Activated naive CD8-positive, alpha-beta T cell treated with anti-CD3 and anti-CD28 coated beads, Interleukin-2, amount 10 ng/mL, durations not matched to agents 7 days and 5 days (primary cell): Measurements from ENCODE around the gene ANXA3. TPM values are rescaled to one million over a fixed set of nuclear protein-coding genes. Genes with fewer than 3 reads are reported as not detected.
"Not testable (repeated sequence)": the region's sequence is repeated elsewhere in the genome, so short reads cannot be mapped to it uniquely, and the experiment has no call there.

Source experiments
- ATAC-seq: fragments of 150-1000 bp; cut with Tn5 transposase; one replicate; pipeline ENCODE4 v1.10.0; 2021; ENCODE audit warnings: low read depth, moderate library complexity
- POLR2A ChIA-PET: fragments of 350-600 bp; sonication (Branson Sonifier 250); formaldehyde crosslinking; loops from one replicate; lab custom pipeline; 2021; ENCODE audit warnings: antibody characterized with exemption; lab: Charles Lee
- DNase-seq: peaks from one replicate; pipeline ENCODE4 v3.0.0; 2021
- H3K27ac Mint-ChIP-seq: one replicate; pipeline ENCODE4 v1.8.0; 2022; ENCODE audit warnings: mild to moderate bottlenecking, mixed read lengths
- H3K27me3 Mint-ChIP-seq: one replicate; pipeline ENCODE4 v1.8.0; 2022; ENCODE audit warnings: mild to moderate bottlenecking, moderate library complexity, mixed read lengths
- H3K36me3 Mint-ChIP-seq: one replicate; pipeline ENCODE4 v1.8.0; 2021; ENCODE audit warnings: mild to moderate bottlenecking, mixed read lengths
- H3K4me1 Mint-ChIP-seq: one replicate; pipeline ENCODE4 v1.8.0; 2021; ENCODE audit warnings: mixed read lengths
- H3K4me3 Mint-ChIP-seq: one replicate; pipeline ENCODE4 v1.8.0; 2022; ENCODE audit warnings: mild to moderate bottlenecking, moderate library complexity, mixed read lengths
- H3K9me3 Mint-ChIP-seq: one replicate; pipeline ENCODE4 v1.8.0; 2021; ENCODE audit warnings: mixed read lengths
- total RNA-seq, 2 experiments: library from RNA; stranded (reverse); gene quantifications; one replicate each; pipeline ENCODE4 v1.2.3, GENCODE V29; 2021

The ANXA3 gene
- total RNA-seq: 1 to 10 TPM; 5.1 to 5.6 TPM

GRCh38 chr4:78551420-78552351 lies at the start of gene ANXA3:
Gene ANXA3, plus strand, starts transcription at chr4:78551770. Its CDS starts 2,704 bp downstream, at chr4:78554474.
- peaks cover 4% of the 10 kb centered on the region for H3K9me3 Mint-ChIP-seq
- H3K27me3 Mint-ChIP-seq: peaks cover 18% of the 10 kb centered on the region
- H3K4me1 Mint-ChIP-seq: peaks cover 21% of the 10 kb centered on the region
- H3K36me3 Mint-ChIP-seq: peaks cover 17% of the 10 kb centered on the region
- ATAC-seq: peak; percentile 70
- peak within 1 kb of the TSS; percentile 90 for H3K4me3 Mint-ChIP-seq
- POLR2A ChIA-PET: no interaction called here
- DNase-seq: peak; percentile 61
- peak within 1 kb of the TSS; percentile 85 for H3K27ac Mint-ChIP-seq

- H3K9me3 Mint-ChIP-seq, H3K4me3 Mint-ChIP-seq, POLR2A ChIA-PET, ATAC-seq, DNase-seq, H3K27ac Mint-ChIP-seq, H3K4me1 Mint-ChIP-seq, H3K36me3 Mint-ChIP-seq: not testable (repeated sequence)
- peaks cover 10% of the 10 kb centered on the region for H3K27me3 Mint-ChIP-seq
Measured at GRCh38 chr4:78506260-78506659, 45.3 kb upstream of the ANXA3 start.

- no peak overlapping the region for H3K27ac Mint-ChIP-seq
- H3K27me3 Mint-ChIP-seq: peaks cover 8% of the 10 kb centered on the region
- DNase-seq (no peak), ATAC-seq (no peak)
- H3K36me3 Mint-ChIP-seq: no peaks in the 10 kb centered on the region
- H3K4me3 Mint-ChIP-seq: no peak overlapping the region
- POLR2A ChIA-PET: no interaction called here
- H3K4me1 Mint-ChIP-seq: no peaks in the 10 kb centered on the region
- no peaks in the 10 kb centered on the region for H3K9me3 Mint-ChIP-seq
Measured at GRCh38 chr4:78509043-78509442, 42.5 kb upstream of the ANXA3 start.

- Mint-ChIP-seq H3K27ac (no peak overlapping the region), H3K36me3 (no peaks in the 10 kb centered on the region), H3K27me3 (peaks cover 5% of the 10 kb centered on the region), H3K4me1 (no peaks in the 10 kb centered on the region), H3K9me3 (no peaks in the 10 kb centered on the region), H3K4me3 (no peak overlapping the region)
- ATAC-seq (no peak), DNase-seq (no peak)
- POLR2A ChIA-PET: no interaction called here
Measured at GRCh38 chr4:78510108-78510507, 41.5 kb upstream of the ANXA3 start.

GRCh38 chr4:78510681-78511080 lies 40.9 kb upstream of the ANXA3 start:
- H3K36me3 Mint-ChIP-seq: no peaks in the 10 kb centered on the region
- no peaks in the 10 kb centered on the region for H3K9me3 Mint-ChIP-seq
- H3K4me1 Mint-ChIP-seq: no peaks in the 10 kb centered on the region

GRCh38 chr4:78512357-78512920 lies 39.1 kb upstream of the ANXA3 start:
- H3K9me3 Mint-ChIP-seq: no peaks in the 10 kb centered on the region
- no peaks in the 10 kb centered on the region for H3K36me3 Mint-ChIP-seq
- DNase-seq: no peak
- no peak overlapping the region for H3K4me3 Mint-ChIP-seq
- ATAC-seq: no peak
- H3K27ac Mint-ChIP-seq: no peak overlapping the region
- H3K4me1 Mint-ChIP-seq: no peaks in the 10 kb centered on the region
- peaks cover 5% of the 10 kb centered on the region for H3K27me3 Mint-ChIP-seq
- POLR2A ChIA-PET: interaction anchor here (0.6 kb wide), 1 partner anchor 419 kb away, joined by 3 read pairs; no protein-coding TSS in a partner anchor

More at GRCh38 chr4:78510681-78511080, 40.9 kb upstream of the ANXA3 start:
- ATAC-seq (no peak), DNase-seq (no peak)
- H3K27ac Mint-ChIP-seq: no peak overlapping the region
- peaks cover 5% of the 10 kb centered on the region for H3K27me3 Mint-ChIP-seq
- no peak overlapping the region for H3K4me3 Mint-ChIP-seq
- POLR2A ChIA-PET: no interaction called here

GRCh38 chr4:78513411-78513975 lies 38.1 kb upstream of the ANXA3 start:
- Mint-ChIP-seq H3K36me3 (no peaks in the 10 kb centered on the region), H3K27ac (no peak overlapping the region), H3K4me3 (no peak overlapping the region), H3K9me3 (no peaks in the 10 kb centered on the region), H3K27me3 (peaks cover 5% of the 10 kb centered on the region), H3K4me1 (no peaks in the 10 kb centered on the region)
- DNase-seq: no peak
- no peak for ATAC-seq
- POLR2A ChIA-PET: no interaction called here

- ATAC-seq (no peak), DNase-seq (no peak)
- H3K27ac Mint-ChIP-seq: no peak overlapping the region
- peaks cover 19% of the 10 kb centered on the region for H3K27me3 Mint-ChIP-seq
- no peaks in the 10 kb centered on the region for H3K4me1 Mint-ChIP-seq
- H3K9me3 Mint-ChIP-seq: no peaks in the 10 kb centered on the region
- H3K36me3 Mint-ChIP-seq: no peaks in the 10 kb centered on the region
- no peak overlapping the region for H3K4me3 Mint-ChIP-seq
- POLR2A ChIA-PET: no interaction called here
Measured at GRCh38 chr4:78517050-78517652, 34.4 kb upstream of the ANXA3 start.

- Mint-ChIP-seq H3K36me3 (no peaks in the 10 kb centered on the region), H3K27me3 (peaks cover 19% of the 10 kb centered on the region), H3K4me3 (no peak overlapping the region), H3K9me3 (no peaks in the 10 kb centered on the region), H3K4me1 (no peaks in the 10 kb centered on the region), H3K27ac (no peak overlapping the region)
- DNase-seq (no peak), ATAC-seq (no peak)
- POLR2A ChIA-PET: no interaction called here
Measured at GRCh38 chr4:78518561-78518960, 33.0 kb upstream of the ANXA3 start.

- DNase-seq (no peak), ATAC-seq (no peak)
- H3K9me3 Mint-ChIP-seq: no peaks in the 10 kb centered on the region
- peaks cover 30% of the 10 kb centered on the region for H3K27me3 Mint-ChIP-seq
- H3K27ac Mint-ChIP-seq: no peak overlapping the region
- H3K36me3 Mint-ChIP-seq: peaks cover 2% of the 10 kb centered on the region
- no peak overlapping the region for H3K4me3 Mint-ChIP-seq
- POLR2A ChIA-PET: no interaction called here
- H3K4me1 Mint-ChIP-seq: no peaks in the 10 kb centered on the region
Measured at GRCh38 chr4:78519962-78520361, 31.6 kb upstream of the ANXA3 start.

GRCh38 chr4:78520808-78521226 lies 30.8 kb upstream of the ANXA3 start:
- POLR2A ChIA-PET: no interaction called here
- Mint-ChIP-seq H3K4me3 (no peak overlapping the region), H3K9me3 (no peaks in the 10 kb centered on the region), H3K36me3 (peaks cover 2% of the 10 kb centered on the region), H3K27me3 (peaks cover 33% of the 10 kb centered on the region), H3K4me1 (no peaks in the 10 kb centered on the region), H3K27ac (no peak overlapping the region)
- no peak for ATAC-seq
- no peak for DNase-seq

GRCh38 chr4:78524009-78524408 lies 27.6 kb upstream of the ANXA3 start:
- DNase-seq (no peak), ATAC-seq (no peak)
- POLR2A ChIA-PET: no interaction called here
- Mint-ChIP-seq H3K4me3 (no peak overlapping the region), H3K36me3 (peaks cover 2% of the 10 kb centered on the region), H3K9me3 (no peaks in the 10 kb centered on the region), H3K27ac (no peak overlapping the region), H3K4me1 (no peaks in the 10 kb centered on the region), H3K27me3 (peaks cover 34% of the 10 kb centered on the region)

GRCh38 chr4:78525559-78525958 lies 26.0 kb upstream of the ANXA3 start:
- H3K27ac Mint-ChIP-seq: no peak overlapping the region

More at GRCh38 chr4:78525559-78525958, 26.0 kb upstream of the ANXA3 start:
- Mint-ChIP-seq H3K9me3 (no peaks in the 10 kb centered on the region), H3K27me3 (peaks cover 25% of the 10 kb centered on the region), H3K36me3 (peaks cover 2% of the 10 kb centered on the region), H3K4me1 (no peaks in the 10 kb centered on the region), H3K4me3 (no peak overlapping the region)
- DNase-seq (no peak), ATAC-seq (no peak)
- POLR2A ChIA-PET: no interaction called here
